Mesenteric fat pad (tissue), 1 donor: Measurements from ENCODE around the gene GNB1L. TPM values are rescaled to one million over a fixed set of nuclear protein-coding genes. Genes with fewer than 3 reads are reported as not detected.
"Not testable (repeated sequence)": the region's sequence is repeated elsewhere in the genome, so short reads cannot be mapped to it uniquely, and the experiment has no call there.

Experiments used
- DNase-seq: peaks from one replicate; pipeline ENCODE4 v3.0.0-alpha.2; 2020; ENCODE audit warnings: low spot score
- total RNA-seq: library from RNA; stranded (reverse); fragmentation: NEBNext Ultra II Directional; extraction: Animal tissue kit (Norgen Biotek cat#: 25700); gene quantifications from one replicate; pipeline ENCODE4 v1.2.1, GENCODE V29; 2021
- donor health status: DM: yes; HTN: yes; CAD: no.

GNB1L gene
- total RNA-seq, 1 donor from 2014 or later = 4.2 TPM

DNA sequence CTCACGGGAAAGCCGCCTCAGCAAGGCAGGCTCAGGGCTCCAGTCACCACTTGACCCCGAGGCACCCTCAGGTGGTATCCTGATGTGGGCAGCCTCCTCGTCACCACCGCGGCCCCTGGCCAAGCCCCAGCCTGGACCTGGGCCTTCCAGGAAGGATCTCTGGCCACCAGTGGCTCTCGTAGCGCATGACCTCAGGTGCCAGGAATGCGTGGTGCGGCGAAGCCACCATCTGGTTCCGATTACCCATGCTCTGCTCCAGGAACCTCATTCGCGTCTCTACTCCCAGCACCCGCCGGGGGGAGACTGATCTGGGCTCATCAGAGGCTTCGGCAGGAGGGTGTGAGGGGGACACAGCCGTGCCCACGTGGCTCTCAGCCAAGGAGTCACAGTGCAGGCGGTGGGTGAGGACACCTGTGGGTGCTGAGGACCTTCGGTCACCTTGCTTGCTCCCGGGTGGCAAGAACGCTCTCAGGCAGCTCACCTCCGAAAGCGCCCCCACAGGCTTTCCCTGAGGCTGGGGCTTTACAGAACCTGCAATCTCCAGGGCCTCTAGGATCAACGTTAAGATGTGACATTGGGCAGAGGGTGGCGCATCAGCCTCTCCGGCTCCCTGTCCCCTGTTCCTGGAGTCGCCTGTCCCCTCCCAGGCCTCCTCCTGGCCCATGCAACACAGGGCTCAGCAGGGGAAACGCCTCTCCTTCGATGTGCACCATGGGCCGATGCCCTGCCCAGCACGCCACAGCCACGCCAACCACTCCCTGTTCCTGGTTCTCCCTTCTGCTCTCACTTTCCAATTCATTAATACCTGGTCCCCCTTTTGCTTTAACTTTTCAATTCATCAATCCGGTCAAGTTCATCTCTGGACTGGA is 55.1 kb downstream of the GNB1L start:
- no peak for DNase-seq

DNA sequence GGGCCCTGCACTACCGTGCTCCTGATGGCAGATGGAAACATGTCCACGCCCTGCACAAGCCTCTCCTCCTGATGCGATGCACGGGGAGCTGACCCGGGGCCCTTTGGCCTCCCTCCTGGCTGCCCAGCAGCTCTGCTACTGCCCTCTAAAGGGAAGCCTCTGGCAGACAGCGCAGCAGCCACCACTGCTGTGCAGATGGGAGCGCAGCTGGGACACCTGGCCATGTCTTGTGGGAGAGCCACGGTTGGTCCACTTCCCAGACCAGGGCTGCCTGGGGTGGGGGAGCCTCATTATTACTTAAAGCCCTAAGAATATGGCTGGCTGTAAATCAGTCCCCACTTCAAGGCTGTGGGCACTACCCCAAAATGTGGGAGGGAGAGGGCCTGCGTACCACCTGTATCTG is 55.8 kb downstream of the GNB1L start:
- no peak for DNase-seq

DNA sequence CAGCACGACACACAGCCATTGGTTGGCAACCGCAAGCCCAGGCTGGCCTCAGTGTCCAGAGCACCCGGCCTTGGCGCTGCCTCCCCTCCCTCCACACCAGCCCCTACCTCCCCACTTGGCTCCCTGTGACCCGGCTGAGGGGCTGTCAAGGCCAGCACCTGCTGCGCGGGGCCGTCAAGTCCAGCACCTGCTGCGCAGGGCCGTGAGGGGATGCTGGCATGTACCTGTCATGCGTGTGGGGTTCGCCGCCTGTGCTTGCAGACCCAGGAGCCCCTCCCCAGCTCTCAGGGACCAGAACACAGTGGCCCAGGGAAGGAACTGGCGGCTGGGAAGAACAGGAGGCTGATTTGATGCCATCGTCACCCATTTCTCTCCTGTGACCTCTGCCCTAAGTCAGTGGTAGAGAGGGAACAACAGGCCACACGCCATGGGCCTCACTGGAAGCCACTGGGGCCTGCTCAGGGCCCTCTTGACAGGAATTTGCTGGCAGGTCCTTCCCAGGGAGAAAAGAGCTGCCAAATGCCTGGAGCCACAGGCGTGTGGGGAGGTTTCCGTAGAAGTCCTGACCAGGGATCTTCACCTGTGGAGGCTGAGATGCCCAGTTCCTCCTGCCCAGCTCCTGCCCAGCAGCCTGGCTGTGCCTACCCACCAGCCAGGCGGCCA is 56.5 kb downstream of the GNB1L start:
- DNase-seq = no peak

DNA sequence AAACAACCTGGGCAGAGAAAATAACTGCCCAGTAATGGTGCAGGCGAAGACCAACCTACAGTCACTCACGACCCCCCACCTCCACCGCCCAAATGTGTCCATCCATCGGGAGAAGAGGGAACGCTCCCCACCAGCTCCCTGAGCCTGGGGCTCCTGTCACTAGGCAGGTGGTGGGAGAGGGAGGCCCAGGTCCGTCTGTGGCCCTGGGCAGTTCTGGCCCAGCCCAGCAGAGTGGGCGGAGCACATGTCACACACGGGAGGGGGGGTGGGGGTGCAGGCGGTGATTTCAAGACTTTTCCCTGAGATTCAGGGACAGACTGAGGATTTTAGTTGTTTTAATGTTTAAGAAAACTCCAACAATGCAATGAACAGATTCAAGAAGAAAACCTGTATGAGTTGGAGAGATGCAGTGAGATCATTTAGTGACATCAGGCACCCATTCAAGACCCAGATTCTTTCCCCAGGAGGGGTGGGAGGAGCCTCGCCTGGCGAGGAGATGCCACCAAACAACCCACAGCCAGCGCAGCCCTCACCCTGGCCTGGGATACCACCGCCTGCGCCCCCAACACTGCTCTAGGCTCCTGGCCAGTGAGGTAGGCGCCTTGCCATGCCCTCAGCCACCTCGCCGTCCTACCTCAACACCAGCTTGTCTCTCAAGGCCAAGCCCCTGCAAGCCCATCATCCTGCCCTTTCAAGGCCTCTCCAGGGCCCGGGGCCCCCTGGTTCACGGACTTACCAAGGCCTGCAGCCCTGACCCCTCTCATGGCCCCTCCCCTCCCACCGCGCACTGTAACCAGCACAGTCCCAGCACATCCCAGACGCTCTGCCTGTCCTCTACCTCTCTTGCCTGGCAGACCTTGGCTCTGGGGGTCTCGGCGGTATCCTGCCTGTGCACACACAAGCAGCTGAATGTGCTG is 57.3 kb downstream of the GNB1L start:
- DNase-seq = no peak

DNA sequence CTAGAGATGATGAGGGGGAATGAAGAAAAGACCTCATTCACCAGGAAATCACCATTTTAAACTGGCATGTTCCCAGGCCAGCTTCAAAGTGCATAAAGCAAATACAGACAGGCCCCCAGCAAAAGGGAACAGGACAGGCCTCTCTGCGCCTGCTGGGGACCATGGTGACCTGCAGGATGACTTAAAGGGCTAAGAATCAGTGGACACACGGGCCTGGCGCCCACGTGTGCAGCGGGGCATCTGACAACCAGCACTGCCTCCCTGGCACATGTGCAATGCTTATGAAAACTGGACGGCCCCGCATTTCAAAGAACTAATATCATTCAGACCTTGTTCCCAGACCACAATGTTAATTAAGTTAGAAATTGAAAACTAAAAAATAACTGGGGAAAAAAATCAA is 58.5 kb downstream of the GNB1L start:
- no peak for DNase-seq

DNA sequence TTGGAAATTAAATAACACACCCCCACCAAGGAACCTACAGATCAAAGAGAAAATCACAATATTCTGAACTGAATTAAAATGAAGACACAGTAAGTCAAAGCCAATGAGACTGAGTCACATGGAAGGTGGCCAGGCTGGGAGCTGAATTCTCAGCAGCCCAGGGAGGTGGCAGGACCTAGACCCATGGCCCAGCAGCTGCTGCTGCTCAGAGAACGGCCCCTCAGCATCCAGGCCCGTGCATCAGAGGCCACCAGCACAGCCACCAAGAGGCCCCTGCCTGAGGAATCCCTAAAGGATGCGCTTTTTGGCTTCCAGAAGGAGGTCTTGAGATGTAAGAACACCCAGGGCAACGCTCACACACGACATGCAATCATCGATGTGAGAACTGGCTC is 59.1 kb downstream of the GNB1L start:
- no peak for DNase-seq

DNA sequence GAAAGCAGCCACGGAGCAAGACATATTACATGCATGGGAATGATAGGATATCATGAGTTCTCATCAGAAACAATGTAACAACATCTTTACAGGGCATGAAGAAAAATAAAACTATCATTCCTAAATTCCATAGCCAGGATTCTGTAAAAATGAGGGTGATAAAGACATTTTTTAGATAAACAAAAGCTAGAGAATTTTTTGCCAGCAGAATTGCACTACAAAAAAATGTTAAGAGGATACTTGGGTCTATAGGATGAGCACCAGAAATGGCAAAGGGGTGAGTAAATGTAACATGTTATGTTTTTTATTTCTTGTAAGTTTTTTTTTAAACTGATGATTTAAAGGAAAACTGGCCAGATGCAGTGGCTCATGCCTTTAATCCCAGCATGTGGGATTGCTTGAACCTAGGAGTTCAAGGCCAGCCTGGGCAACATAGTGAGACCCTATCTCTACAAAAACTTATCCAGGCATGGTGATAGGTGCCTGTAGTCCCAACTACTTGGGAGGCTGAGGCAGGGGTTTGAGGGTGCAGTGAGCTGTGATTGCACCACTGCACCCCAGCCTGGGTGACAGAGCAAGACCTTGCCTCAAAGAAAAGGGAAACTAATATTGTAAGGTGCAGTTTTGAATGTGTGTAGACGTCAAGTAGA is 60.9 kb downstream of the GNB1L start:
- DNase-seq = no peak

DNA sequence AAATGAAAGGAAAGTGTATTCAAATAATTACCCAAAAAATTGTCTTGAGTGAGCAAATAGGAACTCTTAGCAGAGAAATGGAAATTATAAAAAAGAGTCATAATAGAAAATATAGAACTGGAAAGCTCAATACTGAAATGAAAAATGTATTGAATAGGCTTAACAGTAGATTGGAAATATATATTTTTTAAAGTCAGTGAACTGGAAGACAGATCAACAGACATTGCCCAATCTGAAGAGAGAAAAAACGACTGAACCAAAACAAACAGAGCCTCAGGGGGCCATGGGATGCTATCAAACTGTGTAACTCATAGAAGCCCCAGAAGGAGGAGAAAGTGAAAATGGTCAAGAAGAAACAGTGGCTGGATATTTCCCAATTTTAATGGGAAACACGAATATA is 61.5 kb downstream of the GNB1L start:
- no peak for DNase-seq

DNA sequence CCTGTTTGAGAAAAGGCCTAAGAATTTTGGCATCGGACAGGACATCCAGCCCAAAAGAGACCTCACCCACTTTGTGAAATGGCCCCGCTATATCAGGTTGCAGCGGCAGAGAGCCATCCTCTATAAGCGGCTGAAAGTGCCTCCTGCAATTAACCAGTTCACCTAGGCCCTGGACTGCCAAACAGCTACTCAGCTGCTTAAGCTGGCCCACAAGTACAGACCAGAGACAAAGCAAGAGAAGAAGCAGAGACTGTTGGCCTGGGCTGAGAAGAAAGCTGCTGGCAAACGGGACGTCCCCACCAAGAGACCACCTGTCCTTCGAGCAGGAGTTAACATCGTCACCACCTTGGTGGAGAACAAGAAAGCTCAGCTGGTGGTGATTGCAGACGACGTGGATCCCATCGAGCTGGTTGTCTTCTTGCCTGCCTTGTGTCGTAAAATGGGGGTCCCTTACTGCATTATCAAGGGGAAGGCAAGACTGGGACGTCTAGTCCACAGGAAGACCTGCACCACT is 62.2 kb downstream of the GNB1L start:
- DNase-seq = not testable (repeated sequence)

DNA sequence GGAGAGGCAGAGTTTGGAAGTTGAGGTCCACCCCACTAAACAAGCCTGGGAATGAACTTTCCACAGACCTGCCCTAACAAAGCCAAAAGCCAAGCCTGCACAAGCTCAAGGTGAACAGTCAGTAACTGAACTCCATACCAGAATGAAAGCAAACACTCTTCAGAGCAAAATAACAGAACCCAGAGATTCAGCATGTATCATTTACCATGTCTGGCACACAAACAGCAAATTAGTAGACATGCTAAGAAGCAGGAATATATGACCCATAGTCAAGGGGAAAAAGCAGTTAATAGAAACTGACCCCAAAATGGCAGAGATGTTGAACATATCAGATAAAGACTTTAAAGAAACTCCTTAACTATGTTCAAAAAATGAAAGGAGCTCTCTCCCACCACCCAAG is 62.8 kb downstream of the GNB1L start:
- DNase-seq = no peak

DNA sequence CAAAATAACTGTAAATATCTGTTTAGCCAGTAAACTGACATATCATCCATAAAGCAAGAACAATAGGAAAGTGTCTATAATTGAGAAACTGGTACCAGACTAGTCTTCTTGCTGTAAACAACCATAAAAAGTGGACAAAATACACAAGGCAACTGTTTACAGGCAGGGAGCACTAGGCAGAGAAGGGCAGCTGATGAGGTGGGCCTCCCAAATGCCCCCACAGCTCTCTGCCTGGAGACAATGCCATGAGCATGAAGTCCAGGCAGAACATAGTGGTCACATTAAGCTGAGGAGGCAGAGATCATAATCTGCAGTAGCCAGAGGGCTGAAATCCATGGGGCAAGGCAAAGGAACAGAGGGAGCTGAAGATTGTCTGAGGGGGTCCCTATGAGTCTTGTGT is 63.4 kb downstream of the GNB1L start:
- DNase-seq = no peak

DNA sequence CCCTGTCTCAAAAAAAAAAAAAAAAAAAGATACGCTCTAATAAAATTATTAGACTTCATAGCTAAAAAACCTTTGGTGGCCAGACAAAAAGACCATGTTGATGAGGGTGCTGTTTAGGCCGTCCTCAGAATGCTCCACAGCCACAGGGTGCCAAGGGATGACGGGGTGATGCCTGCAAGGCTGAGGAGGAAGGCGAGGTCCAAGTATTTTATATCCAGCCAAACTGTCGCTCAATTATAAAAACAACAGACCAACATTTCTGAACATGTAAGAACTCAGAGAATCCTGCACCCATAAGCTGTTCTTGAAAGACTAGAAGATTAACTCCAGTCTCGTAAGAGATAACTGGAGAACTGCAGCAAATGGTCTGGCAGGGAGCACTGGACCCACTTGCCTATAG is 64.8 kb downstream of the GNB1L start:
- DNase-seq = no peak

DNA sequence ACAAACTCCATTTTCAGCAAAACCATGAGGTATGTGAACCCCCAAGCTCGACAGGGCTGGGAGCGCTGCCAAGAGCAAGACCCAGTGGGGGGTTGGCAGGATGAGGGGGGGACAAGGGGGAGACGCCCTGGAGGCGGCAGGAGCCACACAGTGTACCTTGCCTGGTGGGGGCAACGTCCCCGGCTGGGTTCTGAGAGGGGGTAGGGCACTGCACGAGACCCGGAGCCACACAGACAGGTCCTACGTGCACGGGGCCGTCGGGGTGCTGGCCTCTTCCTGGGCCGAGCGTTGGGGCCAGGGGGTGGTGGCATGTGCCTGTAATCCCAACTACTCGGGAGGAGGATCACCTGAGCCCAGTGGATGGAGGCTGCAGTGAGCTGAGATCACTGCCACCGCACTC is 65.3 kb downstream of the GNB1L start:
- no peak for DNase-seq

DNA sequence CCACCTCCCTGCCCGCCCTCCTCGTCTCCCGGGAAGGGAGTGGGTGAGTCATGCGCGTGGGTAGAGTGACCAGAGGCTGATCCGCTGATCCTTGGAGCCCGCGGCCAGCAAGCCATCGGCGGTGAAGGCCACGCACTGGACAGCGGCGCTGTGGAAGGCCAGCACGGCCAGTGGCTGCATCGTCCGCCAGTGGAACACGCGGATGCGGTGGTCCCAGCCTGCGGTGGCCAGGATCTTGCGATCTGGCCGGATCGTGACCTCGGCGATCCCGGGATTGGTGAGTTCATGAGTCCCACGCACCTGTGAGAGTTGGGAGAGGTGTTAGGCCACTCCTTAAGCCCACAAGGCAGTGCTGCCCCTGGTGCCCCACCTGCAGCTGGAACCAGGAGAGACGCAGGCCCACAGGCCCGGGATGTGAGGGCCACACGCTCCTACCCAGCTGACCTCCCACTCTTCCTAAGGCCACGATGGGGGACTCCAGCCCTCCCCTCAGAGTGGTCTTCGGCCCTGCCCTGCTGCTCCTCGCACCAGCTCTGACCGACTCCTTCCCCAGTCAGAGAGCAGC is 65.9 kb downstream of the GNB1L start:
- no peak for DNase-seq

DNA sequence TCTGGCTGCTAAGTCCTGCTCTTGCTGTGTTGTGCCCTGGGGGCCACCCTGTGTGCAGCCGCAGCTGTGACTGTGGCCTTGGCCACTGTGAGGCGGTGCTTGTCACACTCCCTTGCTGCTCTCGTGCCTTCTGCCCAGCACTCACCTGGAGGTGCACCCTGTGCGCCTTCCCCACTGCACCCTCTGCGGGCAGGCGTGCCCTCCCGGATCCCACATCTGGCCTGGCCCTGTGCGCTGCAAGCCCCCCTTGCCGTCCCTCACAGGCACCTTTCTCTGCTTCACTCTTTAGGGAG is 66.9 kb downstream of the GNB1L start:
- DNase-seq = no peak

DNA sequence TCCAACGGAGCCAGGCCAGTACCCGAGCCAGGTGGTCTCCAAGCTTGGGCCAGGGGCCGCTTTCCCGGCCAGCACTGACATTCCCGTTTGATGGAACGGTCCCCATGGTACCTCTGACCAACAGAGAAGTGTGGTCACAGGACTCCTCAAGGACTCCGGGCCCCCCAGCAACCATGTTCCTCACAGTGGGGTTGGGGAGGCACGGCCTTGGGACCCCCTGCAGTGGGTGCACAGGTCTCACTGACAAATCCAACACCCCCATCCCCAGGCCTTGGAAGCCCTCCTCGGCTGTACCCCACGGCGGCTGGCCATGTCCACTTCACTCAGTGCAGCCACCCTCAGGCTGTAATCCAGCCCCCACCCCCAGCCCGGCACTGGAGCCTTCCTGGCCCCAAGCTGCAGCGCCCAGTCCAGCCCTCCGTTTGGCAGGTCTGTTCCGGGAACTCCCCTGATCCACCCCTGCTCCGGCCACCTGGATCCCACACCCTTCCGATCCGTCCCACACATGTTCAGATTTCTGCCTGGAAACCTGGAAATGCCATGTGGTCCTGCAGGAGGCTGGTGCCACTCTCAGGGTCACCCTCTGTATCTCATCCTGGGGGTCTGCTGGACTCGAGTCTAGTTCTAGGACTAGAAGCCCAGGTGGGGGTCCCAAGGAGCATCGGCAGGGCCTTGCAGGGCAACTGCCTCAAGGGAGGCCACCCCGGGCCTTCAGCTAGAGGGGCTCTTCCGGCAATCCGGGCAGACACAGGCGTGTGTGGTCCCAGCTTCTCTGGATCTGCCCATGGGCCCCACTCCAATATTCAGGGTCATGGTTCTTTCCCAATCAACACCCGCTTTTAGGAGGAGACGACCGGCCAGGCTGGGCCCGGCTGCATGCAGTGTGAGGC is 67.5 kb downstream of the GNB1L start:
- DNase-seq = no peak

DNA sequence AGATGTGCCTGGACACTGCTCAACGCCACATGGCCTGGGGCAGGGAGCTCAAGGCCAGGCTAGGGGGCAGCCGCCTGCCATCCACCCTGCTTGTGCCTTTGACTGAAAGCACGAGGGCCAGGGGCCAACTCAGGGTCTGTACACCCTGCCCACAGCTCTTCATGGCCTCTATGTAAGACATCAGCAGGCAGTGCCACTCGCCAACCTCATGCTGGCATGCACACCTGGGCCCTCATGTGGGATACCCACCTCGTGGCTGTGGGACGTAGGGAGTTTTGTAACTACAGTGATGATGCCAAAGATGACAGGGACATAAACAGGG is 68.4 kb downstream of the GNB1L start:
- no peak for DNase-seq

DNA sequence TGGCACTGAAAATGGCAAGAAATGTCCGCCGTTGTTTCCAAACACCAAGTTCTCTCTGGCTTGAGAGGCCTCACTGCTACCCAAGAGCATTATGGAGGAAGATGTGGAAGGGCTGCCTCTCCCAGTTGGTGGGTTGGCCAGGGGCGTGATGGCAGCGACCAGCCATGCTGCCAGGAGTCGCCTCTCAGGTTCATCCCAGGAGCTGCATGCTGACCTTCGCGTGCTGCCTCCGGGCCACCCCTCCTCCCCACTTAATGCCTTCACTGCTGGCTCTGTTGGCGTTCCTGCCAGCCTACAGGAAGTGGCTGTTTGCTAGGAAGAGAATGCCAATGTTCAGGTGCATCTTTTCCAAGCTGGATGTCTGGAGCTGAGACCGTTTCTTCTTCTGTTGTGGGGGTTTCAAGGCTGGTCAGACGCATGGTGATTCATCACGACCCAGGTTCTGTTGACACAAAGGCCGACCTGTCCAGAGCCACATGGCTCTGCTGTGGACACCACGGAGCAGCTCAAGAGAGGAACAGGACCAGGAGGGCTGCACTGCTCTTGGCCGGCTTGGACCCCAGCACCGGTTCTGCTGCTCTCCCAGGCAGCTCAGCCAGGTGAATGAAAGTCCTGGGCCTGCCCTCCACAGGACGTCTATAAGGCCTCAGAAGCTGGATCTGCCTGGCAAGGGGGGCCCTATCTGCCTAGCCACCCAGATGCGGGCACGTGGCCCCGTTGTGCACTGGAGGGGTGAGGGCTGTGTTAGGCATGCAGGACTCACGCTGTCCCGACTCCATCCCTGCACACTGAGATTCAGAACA is 69.0 kb downstream of the GNB1L start:
- DNase-seq = no peak
